Activated CD8-positive, alpha-beta T cell treated with anti-CD3 and anti-CD28 coated beads, Interleukin-2, amount 10 ng/mL, durations not matched to agents 7 days and 5 days (primary cell): ENCODE data around the gene SKA1. TPM values are rescaled to one million over a fixed set of nuclear protein-coding genes. Genes with fewer than 3 reads are reported as not detected.
A peak's percentile ranks its signal among the peaks of the same experiment; 100 is the strongest.

Source experiments
- ATAC-seq: fragments of 150-1000 bp; cut with Tn5 transposase; one replicate; pipeline ENCODE4 v1.10.0; 2021; ENCODE audit warnings: moderate library complexity
- CTCF ChIA-PET: fragments of 350-600 bp; sonication (Branson Sonifier 250); formaldehyde crosslinking; loops from one replicate; lab custom pipeline; 2021; ENCODE audit warnings: antibody characterized with exemption; lab: Charles Lee
- POLR2A ChIA-PET: fragments of 350-600 bp; sonication (Branson Sonifier 250); formaldehyde crosslinking; loops from one replicate; lab custom pipeline; 2021; ENCODE audit warnings: antibody characterized with exemption; lab: Charles Lee
- DNase-seq: peaks from one replicate; pipeline ENCODE4 v3.0.0-alpha.2; 2020
- H3K27ac Mint-ChIP-seq: one replicate; pipeline ENCODE4 v1.8.0; 2021; ENCODE audit warnings: mild to moderate bottlenecking, mixed read lengths
- H3K27me3 Mint-ChIP-seq: one replicate; pipeline ENCODE4 v1.8.0; 2021; ENCODE audit warnings: low read depth, mixed read lengths
- H3K36me3 Mint-ChIP-seq: one replicate; pipeline ENCODE4 v1.8.0; 2021; ENCODE audit warnings: low read depth, mixed read lengths
- H3K4me1 Mint-ChIP-seq: one replicate; pipeline ENCODE4 v1.8.0; 2021; ENCODE audit warnings: low read depth, mixed read lengths
- H3K4me3 Mint-ChIP-seq: one replicate; pipeline ENCODE4 v1.8.0; 2021; ENCODE audit warnings: mild to moderate bottlenecking, mixed read lengths
- H3K9me3 Mint-ChIP-seq: one replicate; pipeline ENCODE4 v1.8.0; 2022; ENCODE audit warnings: mixed read lengths; ENCODE audit not compliant: insufficient read depth
- total RNA-seq, 2 experiments: library from RNA; stranded (reverse); gene quantifications; one replicate each; pipeline ENCODE4 v1.2.3, GENCODE V29; 2021

SKA1 gene
- total RNA-seq, 2 experiments from 2014 or later: 46.3 to 48.9 TPM

DNA sequence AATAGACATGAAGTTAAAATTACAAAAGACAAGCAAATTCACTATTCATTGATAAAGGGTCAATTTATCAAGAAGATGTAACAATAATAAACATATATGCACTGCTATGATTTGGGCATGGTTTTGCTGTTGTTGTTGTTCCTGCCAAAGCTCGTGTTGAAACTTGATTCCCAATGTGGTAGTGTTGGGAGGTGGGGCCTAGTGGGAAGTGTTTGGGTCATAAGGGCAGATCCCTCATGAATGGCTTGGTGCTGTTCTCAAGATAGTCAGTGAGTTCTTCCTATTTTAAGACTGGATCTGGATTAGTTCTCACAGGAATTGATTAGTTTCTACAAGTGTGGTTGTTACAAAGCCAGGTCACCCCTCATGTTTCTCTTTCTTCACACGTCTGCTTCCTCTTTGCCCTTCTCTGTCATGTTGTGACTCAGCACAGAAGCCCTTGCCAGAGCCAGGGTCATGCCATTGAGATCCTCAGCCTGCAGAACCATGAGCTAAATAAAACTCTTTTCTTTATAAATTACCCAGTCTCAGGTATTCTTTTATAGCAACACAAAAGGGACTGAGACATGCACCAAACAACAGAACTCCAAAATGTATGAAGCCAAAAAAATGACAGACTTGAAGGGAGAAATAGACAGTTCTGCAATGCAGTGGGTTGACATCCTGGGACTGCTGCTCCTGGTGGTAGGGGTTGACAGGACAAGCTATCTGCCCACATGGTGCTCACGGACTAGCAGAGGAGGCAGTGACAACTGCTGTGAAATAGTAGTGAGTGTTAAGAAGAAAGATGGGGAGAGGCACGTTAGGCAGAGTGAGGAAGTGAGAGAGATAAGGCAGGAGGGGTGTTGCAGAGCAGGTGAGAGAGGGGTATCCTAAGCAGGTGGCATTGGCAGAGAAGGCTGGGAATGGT, 18.6 kb upstream of the SKA1 start:
- DNase-seq (peak; percentile 28), ATAC-seq (no peak)
- Mint-ChIP-seq H3K27me3 (peaks cover 38% of the 10 kb centered on the region), H3K4me3 (no peak overlapping the region), H3K9me3 (no peaks in the 10 kb centered on the region), H3K36me3 (peaks cover 2% of the 10 kb centered on the region), H3K4me1 (peaks cover 17% of the 10 kb centered on the region), H3K27ac (peak overlapping the region; percentile 51)
- ChIA-PET CTCF (interaction anchor here (0.6 to 4.0 kb wide), 60 partner anchors 14 to 801 kb away, joined by 3 to 85 read pairs (median 6); partner anchors contain the start of genes CFAP53, MBD1, MYO5B and SKA1), POLR2A (interaction anchor here (1.0 to 1.3 kb wide), 4 partner anchors 27 to 90 kb away, joined by 3 read pairs; partner anchors contain the start of gene CFAP53)

DNA sequence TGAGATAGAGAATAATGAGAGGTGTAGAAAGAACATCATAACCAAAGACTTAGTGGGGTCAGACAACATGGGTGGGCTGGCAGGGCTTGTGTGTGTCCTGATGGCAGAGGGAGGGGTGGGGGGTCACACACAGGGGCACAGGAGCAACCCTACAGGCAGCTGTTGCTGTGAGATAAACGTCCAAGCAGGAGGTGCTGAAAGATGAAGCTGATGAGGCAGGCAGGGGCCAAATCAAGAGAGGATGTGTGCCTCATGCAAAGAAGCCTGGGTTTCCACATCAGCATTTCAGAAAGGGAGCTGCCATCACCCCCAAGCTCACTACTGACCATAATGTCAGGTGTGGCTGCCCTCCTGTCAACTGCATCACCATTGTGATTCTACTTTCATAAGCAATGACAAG, 16.0 kb upstream of the SKA1 start:
- ATAC-seq (no peak), DNase-seq (no peak)
- H3K9me3 Mint-ChIP-seq: no peaks in the 10 kb centered on the region
- ChIA-PET CTCF (interaction anchor here (1.0 kb wide), 1 partner anchor 139 kb away, joined by 5 read pairs; no protein-coding TSS in a partner anchor), POLR2A (no interaction called here)
- H3K27ac Mint-ChIP-seq: no peak overlapping the region
- no peak overlapping the region for H3K4me3 Mint-ChIP-seq
- peaks cover 17% of the 10 kb centered on the region for H3K4me1 Mint-ChIP-seq
- H3K36me3 Mint-ChIP-seq: peaks cover 2% of the 10 kb centered on the region
- peaks cover 25% of the 10 kb centered on the region for H3K27me3 Mint-ChIP-seq

- no peak overlapping the region for H3K27ac Mint-ChIP-seq
- ATAC-seq (no peak), DNase-seq (no peak)
- H3K4me1 Mint-ChIP-seq: peaks cover 17% of the 10 kb centered on the region
- peaks cover 2% of the 10 kb centered on the region for H3K36me3 Mint-ChIP-seq
- no peaks in the 10 kb centered on the region for H3K9me3 Mint-ChIP-seq
- H3K27me3 Mint-ChIP-seq: peaks cover 28% of the 10 kb centered on the region
- CTCF ChIA-PET: no interaction called here
- H3K4me3 Mint-ChIP-seq: no peak overlapping the region
- POLR2A ChIA-PET: interaction anchor here (0.6 kb wide), 1 partner anchor 15 kb away, joined by 3 read pairs; no protein-coding TSS in a partner anchor
Measured at GRCh38 chr18:50359806-50360205, 15.0 kb upstream of the SKA1 start.

DNA sequence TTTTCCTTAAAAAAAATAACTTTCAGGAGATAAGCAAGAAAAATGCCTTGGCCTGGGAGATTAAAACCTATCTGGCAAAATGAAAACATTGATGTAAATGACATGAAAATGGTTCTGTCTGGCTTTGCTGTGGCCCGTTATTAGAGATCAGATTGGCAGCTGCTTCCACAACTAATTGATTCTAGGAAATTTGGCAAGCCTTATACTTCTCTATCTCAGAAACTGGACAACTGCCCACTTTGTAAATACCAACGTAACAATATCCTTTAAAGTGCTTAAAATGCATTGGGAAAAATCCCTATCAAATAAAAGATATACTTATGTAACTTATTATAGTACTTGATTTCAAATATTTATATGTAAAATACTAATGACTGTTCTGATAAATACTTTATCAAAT, 14.2 kb upstream of the SKA1 start:
- no peak for ATAC-seq
- ChIA-PET CTCF (no interaction called here), POLR2A (no interaction called here)
- Mint-ChIP-seq H3K4me3 (no peak overlapping the region), H3K27me3 (peaks cover 30% of the 10 kb centered on the region), H3K36me3 (peaks cover 2% of the 10 kb centered on the region), H3K27ac (no peak overlapping the region), H3K9me3 (no peaks in the 10 kb centered on the region), H3K4me1 (peaks cover 17% of the 10 kb centered on the region)
- no peak for DNase-seq

DNA sequence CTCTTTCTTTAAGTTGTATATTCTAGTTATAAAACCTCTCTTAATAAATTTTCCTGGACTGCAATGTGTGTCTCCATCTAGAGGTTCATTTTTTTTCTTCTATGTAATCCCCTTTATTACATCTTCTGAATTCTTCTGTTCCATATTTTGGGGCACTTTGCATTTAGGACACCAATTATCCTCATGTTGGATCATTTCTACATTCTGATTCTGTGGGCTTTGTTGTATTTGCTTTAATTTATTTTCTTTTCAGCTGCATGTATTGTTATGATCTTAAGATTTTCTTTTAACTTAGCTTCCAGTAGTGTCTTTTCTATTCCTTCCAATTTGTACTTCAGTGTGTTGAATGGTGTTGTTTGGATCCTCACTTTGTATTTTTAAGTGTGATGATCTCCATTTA, 5.2 kb upstream of the SKA1 start:
- CTCF ChIA-PET: interaction anchor here (0.7 kb wide), 1 partner anchor 13 kb away, joined by 5 read pairs; no protein-coding TSS in a partner anchor
- Mint-ChIP-seq H3K4me3 (no peak overlapping the region), H3K36me3 (peaks cover 2% of the 10 kb centered on the region), H3K27me3 (peaks cover 35% of the 10 kb centered on the region), H3K27ac (no peak overlapping the region), H3K9me3 (peaks cover 17% of the 10 kb centered on the region), H3K4me1 (peaks cover 18% of the 10 kb centered on the region)
- POLR2A ChIA-PET: no interaction called here
- DNase-seq (no peak), ATAC-seq (no peak)

DNA sequence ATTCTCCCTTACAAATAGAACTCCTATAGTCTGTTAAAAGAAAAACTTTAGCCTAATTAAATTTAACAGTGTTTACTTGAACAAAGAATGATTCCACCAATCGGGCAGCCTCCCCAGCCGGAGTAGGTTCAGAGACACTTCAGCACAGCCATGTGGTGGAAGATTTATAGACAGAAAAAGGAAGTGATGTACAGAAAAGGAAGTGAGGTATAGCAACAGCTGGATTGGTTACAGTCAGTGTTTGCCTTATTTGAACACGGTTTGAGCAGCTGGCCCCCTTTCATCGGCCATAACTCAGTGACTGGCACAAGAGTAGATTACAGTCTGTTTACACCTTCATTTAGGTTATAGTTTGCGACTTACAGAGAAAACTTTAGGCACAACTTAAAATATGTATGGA, 2.1 kb upstream of the SKA1 start:
- POLR2A ChIA-PET: no interaction called here
- Mint-ChIP-seq H3K9me3 (peaks cover 17% of the 10 kb centered on the region), H3K4me3 (no peak overlapping the region), H3K27me3 (peaks cover 20% of the 10 kb centered on the region), H3K36me3 (peaks cover 14% of the 10 kb centered on the region), H3K4me1 (peaks cover 26% of the 10 kb centered on the region), H3K27ac (no peak overlapping the region)
- DNase-seq (no peak), ATAC-seq (no peak)
- CTCF ChIA-PET: interaction anchor here (1.7 kb wide), 1 partner anchor 16 kb away, joined by 5 read pairs; no protein-coding TSS in a partner anchor

GRCh38 chr18:50373561-50374219, 1.2 kb upstream of the SKA1 start:
- Mint-ChIP-seq H3K27ac (no peak overlapping the region), H3K36me3 (peaks cover 20% of the 10 kb centered on the region), H3K4me3 (no peak overlapping the region), H3K9me3 (peaks cover 17% of the 10 kb centered on the region), H3K4me1 (peaks cover 28% of the 10 kb centered on the region), H3K27me3 (peaks cover 12% of the 10 kb centered on the region)
- no peak for ATAC-seq
- POLR2A ChIA-PET: interaction anchor here (1.3 to 1.6 kb wide), 3 partner anchors 9 to 53 kb away, joined by 4 to 6 read pairs (median 4); no protein-coding TSS in a partner anchor
- no peak for DNase-seq
- CTCF ChIA-PET: interaction anchor here (1.6 kb wide), 1 partner anchor 17 kb away, joined by 18 read pairs; no protein-coding TSS in a partner anchor

- ATAC-seq (no peak), DNase-seq (no peak)
- Mint-ChIP-seq H3K4me1 (peaks cover 28% of the 10 kb centered on the region), H3K36me3 (peaks cover 22% of the 10 kb centered on the region), H3K4me3 (peak overlapping the region; percentile 93), H3K27me3 (peaks cover 7% of the 10 kb centered on the region), H3K9me3 (peaks cover 17% of the 10 kb centered on the region), H3K27ac (peak overlapping the region; percentile 92)
- ChIA-PET CTCF (interaction anchor here (1.0 to 1.6 kb wide), 3 partner anchors 17 to 106 kb away, joined by 3 to 18 read pairs (median 5); partner anchors contain the start of gene MBD1), POLR2A (interaction anchor here (0.6 to 1.6 kb wide), 6 partner anchors 9 to 94 kb away, joined by 3 to 6 read pairs (median 4); no protein-coding TSS in a partner anchor)
Measured at GRCh38 chr18:50374220-50374752, 560 bp upstream of the SKA1 start.

- Mint-ChIP-seq H3K4me3 (no peak overlapping the region), H3K36me3 (peaks cover 34% of the 10 kb centered on the region), H3K4me1 (peaks cover 28% of the 10 kb centered on the region), H3K27ac (no peak overlapping the region), H3K9me3 (peaks cover 6% of the 10 kb centered on the region), H3K27me3 (no peaks in the 10 kb centered on the region)
- ChIA-PET POLR2A (no interaction called here), CTCF (interaction anchor here (2.5 to 2.7 kb wide), 2 partner anchors 21 to 108 kb away, joined by 6 to 16 read pairs; no protein-coding TSS in a partner anchor)
- no peak for ATAC-seq
- no peak for DNase-seq
Measured at GRCh38 chr18:50377061-50377798, 2.4 kb downstream of the SKA1 start.

GRCh38 chr18:50388988-50389387, 14.1 kb downstream of the SKA1 start:
- ChIA-PET CTCF (interaction anchor here (1.2 kb wide), 1 partner anchor 121 kb away, joined by 3 read pairs; no protein-coding TSS in a partner anchor), POLR2A (no interaction called here)
- no peaks in the 10 kb centered on the region for H3K9me3 Mint-ChIP-seq
- DNase-seq (no peak), ATAC-seq (no peak)
- no peak overlapping the region for H3K4me3 Mint-ChIP-seq
- H3K36me3 Mint-ChIP-seq: peaks cover 59% of the 10 kb centered on the region
- no peaks in the 10 kb centered on the region for H3K27me3 Mint-ChIP-seq
- no peaks in the 10 kb centered on the region for H3K4me1 Mint-ChIP-seq
- no peak overlapping the region for H3K27ac Mint-ChIP-seq

DNA sequence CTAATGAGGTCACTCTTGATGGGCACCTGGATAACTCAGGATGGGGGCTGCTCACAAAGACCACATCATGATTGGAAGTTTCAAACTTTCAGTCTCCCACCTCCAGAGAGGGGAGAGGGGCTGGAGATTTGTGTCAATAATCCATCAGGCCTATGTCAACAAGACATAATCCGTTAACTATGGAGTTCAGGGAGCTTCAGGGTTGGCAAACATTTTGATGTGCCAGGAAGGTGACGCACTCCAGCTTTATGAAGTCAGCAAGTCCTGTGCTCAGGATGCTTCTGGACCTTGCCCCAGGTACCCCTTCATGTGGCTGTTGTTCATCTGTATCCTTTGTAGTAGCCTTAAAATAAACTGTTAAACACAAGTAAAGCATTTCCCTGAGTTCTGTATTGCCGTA, 19.0 kb downstream of the SKA1 start:
- no peak overlapping the region for H3K27ac Mint-ChIP-seq
- peaks cover 34% of the 10 kb centered on the region for H3K36me3 Mint-ChIP-seq
- H3K9me3 Mint-ChIP-seq: no peaks in the 10 kb centered on the region
- DNase-seq: no peak
- CTCF ChIA-PET: no interaction called here
- POLR2A ChIA-PET: no interaction called here
- H3K27me3 Mint-ChIP-seq: peaks cover 8% of the 10 kb centered on the region
- no peak overlapping the region for H3K4me3 Mint-ChIP-seq
- no peaks in the 10 kb centered on the region for H3K4me1 Mint-ChIP-seq
- no peak for ATAC-seq
